Renal cortical epithelial cell (primary cell): ENCODE data around the gene MLX. TPM values are rescaled to one million over a fixed set of nuclear protein-coding genes. Genes with fewer than 3 reads are reported as not detected.
"Not testable (repeated sequence)": the region's sequence is repeated elsewhere in the genome, so short reads cannot be mapped to it uniquely, and the experiment has no call there.

Source experiments
- DNase-seq: peaks from one replicate; pipeline ENCODE4 v3.0.0-alpha.2; 2011; ENCODE audit warnings: low read depth
- total RNA-seq: library from RNA; depleted of rRNA; stranded (reverse); fragments of >200 nt; gene quantifications from 2 replicates; pipeline ENCODE4 v1.2.3, GENCODE V29; 2014

The MLX gene
- total RNA-seq, 1 donor from 2014 or later: 21.9 TPM

- no peak for DNase-seq
Observed at GRCh38 chr17:42555122-42555622, 11.7 kb upstream of the MLX start.

- DNase-seq: not testable (repeated sequence)
Observed at GRCh38 chr17:42555961-42556617, 10.8 kb upstream of the MLX start.

DNA sequence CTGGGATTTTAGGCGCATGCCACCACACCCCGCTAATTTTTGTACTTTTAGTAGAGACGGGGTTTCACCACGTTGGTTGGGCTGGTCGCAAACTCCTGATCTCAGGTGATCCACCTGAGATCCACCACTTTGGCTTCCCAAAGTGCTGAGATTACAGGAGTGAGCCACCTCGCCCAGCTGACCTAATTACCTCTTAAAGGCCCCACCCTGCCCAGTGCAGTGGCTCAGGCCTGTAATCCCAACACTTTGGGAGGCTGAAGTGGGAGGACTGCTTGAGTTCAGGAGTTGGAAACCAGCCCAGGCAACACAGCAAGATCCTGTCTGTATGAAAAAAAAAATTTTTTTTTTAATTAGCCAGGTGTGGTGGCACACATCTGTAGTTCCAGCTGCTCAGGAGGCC is 7.8 kb upstream of the MLX start:
- DNase-seq: no peak

- no peak for DNase-seq
Observed at GRCh38 chr17:42560246-42560645, 6.7 kb upstream of the MLX start.

GRCh38 chr17:42561897-42562387 is 5.0 kb upstream of the MLX start, which contains the start of gene COASY:
Gene COASY (plus strand): TSS chr17:42562148. CDS start chr17:42562623, 475 bp downstream.
- DNase-seq: peak; percentile 95

DNA sequence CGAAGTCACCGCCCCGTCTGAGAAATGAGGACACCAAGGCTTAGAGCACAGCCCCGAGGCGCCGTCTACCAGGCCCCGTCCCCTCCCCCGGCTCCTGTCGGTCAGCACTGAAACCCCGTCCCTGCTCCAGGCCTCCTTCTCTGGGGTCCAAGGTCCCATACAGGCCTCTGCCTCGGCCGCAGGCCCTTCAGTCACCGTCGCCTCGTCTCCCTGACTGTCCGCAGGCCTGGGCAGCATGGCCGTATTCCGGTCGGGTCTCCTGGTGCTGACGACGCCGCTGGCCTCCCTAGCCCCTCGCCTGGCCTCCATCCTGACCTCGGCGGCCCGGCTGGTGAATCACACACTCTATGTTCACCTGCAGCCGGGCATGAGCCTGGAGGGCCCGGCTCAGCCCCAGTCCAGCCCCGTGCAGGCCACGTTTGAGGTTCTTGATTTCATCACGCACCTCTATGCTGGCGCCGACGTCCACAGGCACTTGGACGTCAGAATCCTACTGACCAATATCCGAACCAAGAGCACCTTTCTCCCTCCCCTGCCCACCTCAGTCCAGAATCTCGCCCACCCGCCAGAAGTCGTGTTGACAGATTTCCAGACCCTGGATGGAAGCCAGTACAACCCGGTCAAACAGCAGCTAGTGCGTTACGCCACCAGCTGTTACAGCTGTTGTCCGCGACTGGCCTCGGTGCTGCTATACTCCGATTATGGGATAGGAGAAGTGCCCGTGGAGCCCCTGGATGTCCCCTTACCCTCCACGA is 4.3 kb upstream of the MLX start:
- DNase-seq: no peak

DNA sequence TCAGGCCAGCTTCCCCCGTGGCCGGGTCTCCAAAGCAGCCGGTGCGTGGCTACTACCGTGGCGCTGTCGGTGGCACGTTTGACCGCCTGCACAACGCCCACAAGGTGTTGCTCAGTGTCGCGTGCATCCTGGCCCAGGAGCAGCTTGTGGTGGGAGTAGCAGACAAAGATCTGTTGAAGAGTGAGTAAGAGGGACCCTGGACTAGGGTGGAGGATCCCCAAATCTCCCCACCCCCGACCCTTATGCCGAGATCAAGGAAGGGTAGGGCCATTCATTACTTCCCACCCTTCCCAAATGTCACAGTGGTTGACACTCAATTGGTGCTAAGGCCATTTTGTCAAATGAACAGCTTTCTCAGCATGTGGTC is 3.8 kb upstream of the MLX start:
- DNase-seq: no peak

DNA sequence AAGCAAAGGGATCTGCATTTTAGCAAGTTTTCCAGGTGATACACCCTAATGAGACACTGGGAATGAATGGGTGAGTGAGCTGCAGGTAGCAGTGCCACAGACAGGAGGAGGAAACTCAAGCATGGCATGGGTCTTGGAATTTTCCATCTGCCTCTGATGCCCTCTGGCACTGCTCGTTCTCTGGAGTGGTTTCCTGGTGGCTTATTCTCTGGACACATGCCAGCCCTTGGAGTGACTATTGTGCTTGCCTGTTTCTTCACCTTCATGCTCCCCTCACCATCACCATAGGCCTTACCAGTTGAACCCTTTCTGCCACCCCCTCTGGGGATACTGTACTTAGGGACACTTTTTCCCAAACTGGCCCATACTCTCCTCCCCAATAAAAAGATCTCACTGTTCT is 3.4 kb upstream of the MLX start:
- peak; percentile 66 for DNase-seq

DNA sequence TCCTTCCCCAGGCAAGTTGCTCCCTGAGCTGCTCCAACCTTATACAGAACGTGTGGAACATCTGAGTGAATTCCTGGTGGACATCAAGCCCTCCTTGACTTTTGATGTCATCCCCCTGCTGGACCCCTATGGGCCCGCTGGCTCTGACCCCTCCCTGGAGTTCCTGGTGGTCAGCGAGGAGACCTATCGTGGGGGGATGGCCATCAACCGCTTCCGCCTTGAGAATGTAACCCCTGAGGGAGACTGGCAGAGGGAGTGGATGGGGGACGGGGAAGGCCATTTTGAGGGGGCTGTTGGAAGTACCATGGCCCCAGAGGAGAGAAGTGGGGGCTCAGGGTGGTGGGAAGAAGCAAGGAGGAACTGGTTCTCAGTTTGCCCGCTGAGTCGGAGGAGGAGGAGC is 3.0 kb upstream of the MLX start:
- DNase-seq: no peak

DNA sequence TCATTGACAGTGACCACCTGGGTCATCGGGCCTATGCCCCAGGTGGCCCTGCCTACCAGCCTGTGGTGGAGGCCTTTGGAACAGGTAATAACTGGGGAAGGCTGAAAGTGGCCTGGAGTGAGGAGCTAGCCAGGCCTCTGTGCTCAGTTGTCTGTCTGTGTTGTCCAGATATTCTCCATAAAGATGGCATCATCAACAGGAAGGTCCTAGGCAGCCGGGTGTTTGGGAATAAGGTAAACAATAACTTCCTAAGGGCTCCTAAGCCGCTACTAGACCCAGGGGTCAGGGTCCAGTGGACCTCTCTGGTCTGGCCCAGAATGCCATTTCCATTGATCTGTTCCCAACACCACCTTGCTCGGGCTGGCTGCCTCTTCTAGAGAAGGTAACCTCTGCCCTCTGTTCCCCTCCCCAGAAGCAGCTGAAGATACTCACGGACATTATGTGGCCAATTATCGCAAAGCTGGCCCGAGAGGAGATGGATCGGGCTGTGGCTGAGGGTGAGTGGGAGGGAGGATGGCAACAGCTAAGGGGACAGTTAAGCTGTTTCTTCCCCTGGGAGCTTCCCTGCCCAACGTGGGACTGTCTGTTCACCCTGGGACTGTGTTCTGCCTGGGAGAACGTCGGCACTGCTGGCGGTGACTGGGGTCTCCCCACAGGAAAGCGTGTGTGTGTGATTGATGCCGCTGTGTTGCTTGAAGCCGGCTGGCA is 1.9 kb upstream of the MLX start:
- DNase-seq: no peak

- DNase-seq: no peak
Observed at GRCh38 chr17:42565523-42566214, 1.2 kb upstream of the MLX start.

DNA sequence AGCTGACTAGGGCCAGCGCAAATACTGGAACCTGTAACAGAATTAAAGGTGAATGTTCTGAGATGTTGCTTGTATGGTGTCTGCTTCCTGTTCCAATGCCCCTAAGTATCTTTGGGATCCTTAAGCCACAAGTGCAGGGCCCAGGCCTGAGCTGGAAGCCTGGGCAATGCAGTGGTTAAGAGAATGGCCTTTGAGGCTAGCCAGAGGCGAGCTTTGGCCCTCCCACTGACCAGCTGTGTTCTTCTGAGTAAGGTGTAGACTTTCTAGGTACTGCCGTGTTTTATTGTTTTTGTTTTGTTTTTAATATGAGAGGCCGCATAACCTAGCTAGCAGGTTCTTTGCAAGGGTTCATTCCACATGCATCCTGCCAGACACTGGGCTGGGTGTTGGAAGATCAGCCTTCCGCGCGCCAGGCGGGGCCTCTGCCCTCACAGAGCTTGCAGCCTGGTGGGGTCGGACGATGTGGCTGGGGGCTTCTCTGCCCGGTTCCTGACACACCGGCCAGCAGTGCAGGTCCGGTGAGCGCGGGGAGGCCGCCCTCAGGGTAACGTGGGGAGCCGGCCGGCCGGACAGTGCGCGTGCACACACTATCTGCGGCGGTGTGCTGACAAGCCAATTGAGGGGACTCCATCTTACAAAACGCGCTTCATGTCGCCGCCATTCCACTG is 551 bp upstream of the MLX start:
- DNase-seq: no peak

DNA sequence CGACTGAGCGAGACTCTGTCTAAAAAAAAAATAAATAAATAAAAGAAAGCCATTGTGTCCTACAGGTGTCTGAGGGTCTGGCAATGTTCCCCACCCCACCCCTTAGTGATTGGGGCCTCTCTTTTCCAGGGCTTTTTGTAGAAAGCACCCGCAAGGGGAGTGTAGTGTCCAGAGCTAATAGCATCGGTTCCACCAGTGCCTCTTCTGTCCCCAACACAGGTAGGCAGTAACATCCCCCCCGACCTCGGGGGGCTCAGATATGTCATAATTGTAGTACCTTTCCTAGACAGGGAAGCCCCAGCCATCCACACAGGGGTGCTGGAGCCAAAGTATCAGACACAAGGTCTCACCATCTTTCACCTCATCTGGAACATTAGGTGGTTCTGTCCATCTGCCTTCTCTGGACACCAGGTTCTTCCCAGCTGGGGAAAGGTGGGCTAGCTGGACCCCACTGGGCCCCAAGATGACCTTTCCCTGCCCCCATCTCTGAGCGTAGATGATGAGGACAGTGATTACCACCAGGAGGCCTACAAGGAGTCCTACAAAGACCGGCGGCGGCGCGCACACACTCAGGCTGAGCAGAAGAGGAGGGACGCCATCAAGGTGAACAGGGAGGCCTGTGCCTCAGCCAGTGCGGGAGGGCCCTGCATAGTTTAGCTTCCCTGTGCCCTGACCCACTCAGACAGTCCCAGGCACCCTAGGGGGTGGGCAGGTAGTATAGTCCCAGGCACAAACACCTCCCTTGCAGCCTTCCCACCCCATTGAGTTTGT is 1.6 kb downstream of the MLX start:
- DNase-seq: no peak

GRCh38 chr17:42571435-42572225 is 4.7 kb downstream of the MLX start:
- DNase-seq: no peak

DNA sequence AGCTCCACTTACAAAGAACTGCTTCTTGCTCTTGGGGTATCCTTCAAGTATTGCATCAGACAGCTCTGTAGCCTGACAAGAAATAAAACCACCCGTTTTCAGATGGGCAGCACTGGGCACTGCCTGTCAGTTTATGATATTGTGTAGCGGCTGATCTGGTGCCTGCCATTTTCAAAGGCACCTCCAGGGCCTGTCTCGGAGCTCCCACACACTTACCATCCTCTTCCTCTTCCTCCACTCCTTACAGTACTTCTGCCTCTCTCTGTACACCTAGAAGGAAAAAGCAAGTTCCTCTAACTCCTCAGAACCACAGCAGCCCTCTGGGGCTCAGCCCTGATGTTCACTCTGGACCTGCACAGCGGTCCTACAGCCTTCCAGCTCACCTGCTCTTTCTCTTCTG is 6.2 kb downstream of the MLX start:
- DNase-seq: no peak

GRCh38 chr17:42574463-42574862 is 7.6 kb downstream of the MLX start:
- no peak for DNase-seq

GRCh38 chr17:42577140-42577531 is 10.2 kb downstream of the MLX start:
- DNase-seq: no peak

DNA sequence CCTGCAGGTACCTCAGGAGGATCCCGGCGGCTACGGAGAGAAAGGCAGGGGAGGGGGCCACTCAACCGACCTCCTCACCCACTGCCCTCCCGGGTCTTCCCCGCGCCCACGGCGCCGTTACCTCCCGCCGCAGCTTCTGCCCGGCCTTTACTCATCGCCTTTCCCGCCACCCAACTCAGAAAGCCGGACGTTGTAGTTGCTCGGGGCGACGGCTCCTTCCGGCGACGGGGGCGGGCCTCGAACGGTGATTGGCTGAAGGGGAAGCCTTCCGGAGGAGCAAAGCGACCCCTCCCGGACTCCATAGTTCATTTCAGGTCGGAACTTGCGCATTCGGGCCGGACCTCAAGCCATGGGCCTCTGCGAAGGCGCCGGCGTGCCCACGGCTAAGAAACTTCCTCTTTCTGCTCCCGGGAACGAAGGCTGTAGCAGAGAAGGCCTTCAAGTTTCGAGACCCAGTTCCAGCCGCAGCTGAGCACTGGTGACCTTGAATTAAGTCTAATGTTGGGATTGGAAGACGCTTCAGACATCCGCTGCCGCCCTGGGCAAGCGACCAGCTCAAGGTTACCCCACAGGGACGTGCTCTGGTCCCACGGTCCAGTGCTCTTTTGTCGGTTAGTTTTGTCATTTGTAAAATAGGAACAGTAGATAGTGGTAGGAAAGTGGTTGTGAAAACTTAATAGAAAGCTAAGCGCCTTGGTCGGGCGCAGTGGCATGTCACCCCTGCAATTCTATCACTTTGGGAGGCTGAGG is 10.8 kb downstream of the MLX start, which contains the start of gene PSMC3IP:
PSMC3IP (minus strand) TSS at position 198 of the 750 bp plus-strand sequence; CDS start at position 155, 43 bp downstream.
- DNase-seq: peak; percentile 85
